Measurements from ENCODE around the gene CFTR. TPM values are rescaled to one million over a fixed set of nuclear protein-coding genes. Genes with fewer than 3 reads are reported as not detected.
"Not testable (repeated sequence)": the region's sequence is repeated elsewhere in the genome, so short reads cannot be mapped to it uniquely, and the experiment has no call there.

Gene CFTR
- total RNA-seq, 2 experiments from 2014 or later = not detected

GRCh38 chr7:117448655-117449054 is 31.2 kb upstream of the CFTR start:
- Mint-ChIP-seq H3K27ac (no peak overlapping the region), H3K36me3 (ENCODE audit: low read depth) (no peaks in the 10 kb centered on the region), H3K4me1 (ENCODE audit: low read depth) (no peaks in the 10 kb centered on the region), H3K9me3 (peaks cover 8% of the 10 kb centered on the region), H3K4me3 (no peak overlapping the region), H3K27me3 (no peaks in the 10 kb centered on the region)
- no peak for ATAC-seq
- ChIA-PET CTCF (no interaction called here), POLR2A (no interaction called here)
- TF ChIP-seq, protein P1, sequence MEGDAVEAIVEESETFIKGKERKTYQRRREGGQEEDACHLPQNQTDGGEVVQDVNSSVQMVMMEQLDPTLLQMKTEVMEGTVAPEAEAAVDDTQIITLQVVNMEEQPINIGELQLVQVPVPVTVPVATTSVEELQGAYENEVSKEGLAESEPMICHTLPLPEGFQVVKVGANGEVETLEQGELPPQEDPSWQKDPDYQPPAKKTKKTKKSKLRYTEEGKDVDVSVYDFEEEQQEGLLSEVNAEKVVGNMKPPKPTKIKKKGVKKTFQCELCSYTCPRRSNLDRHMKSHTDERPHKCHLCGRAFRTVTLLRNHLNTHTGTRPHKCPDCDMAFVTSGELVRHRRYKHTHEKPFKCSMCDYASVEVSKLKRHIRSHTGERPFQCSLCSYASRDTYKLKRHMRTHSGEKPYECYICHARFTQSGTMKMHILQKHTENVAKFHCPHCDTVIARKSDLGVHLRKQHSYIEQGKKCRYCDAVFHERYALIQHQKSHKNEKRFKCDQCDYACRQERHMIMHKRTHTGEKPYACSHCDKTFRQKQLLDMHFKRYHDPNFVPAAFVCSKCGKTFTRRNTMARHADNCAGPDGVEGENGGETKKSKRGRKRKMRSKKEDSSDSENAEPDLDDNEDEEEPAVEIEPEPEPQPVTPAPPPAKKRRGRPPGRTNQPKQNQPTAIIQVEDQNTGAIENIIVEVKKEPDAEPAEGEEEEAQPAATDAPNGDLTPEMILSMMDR (IDR thresholded peaks at IDR 0.05) = no peak
- intact Hi-C loops (cut with micrococcal nuclease) = no loop called here
- no peak for DNase-seq

DNA sequence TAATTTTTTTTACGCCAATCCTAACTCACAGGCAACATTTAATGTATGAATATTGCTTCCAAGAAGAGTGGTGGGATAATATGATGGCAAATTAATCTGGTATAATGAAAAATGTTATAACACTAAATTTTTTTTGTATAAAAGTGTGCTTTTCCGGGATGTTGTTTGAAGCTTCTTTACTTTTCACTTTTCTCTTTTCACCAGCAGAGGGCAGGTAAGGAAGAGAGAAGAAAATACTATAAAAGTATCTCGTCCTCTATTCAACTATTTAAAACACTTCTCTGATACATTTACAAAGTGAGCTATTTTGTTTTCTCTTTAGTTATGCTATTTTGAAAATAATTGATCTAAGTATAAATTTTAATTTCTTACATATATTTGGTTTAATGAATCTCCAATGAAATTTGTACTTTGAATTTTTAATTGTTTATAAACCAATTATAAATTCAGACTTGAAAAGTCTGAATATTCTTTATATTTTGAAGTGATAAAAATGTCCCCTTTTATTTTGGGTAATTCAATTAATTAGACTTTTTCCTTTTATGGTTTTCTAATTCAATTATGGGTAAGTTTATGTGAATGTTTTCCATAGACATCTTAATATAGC is 20.7 kb upstream of the CFTR start:
- H3K36me3 Mint-ChIP-seq (ENCODE audit: low read depth) = no peaks in the 10 kb centered on the region
- no peaks in the 10 kb centered on the region for H3K27me3 Mint-ChIP-seq
- TF ChIP-seq, protein P1 (IDR thresholded peaks at IDR 0.05) = peak; percentile 56
- H3K4me1 Mint-ChIP-seq (ENCODE audit: low read depth) = no peaks in the 10 kb centered on the region
- no peak overlapping the region for H3K27ac Mint-ChIP-seq
- no peaks in the 10 kb centered on the region for H3K9me3 Mint-ChIP-seq
- H3K4me3 Mint-ChIP-seq = no peak overlapping the region
- no peak for DNase-seq
- ChIA-PET CTCF (interaction anchor here (1.1 to 1.2 kb wide), 3 partner anchors 11 to 257 kb away, joined by 3 to 5 read pairs (median 3); no protein-coding TSS in a partner anchor), POLR2A (no interaction called here)
- ATAC-seq = no peak
- intact Hi-C loops (cut with micrococcal nuclease) = loop anchor here (5.0 kb wide), 1 partner anchor 258 kb away; no protein-coding TSS in a partner anchor

GRCh38 chr7:117459735-117460134 is 20.1 kb upstream of the CFTR start:
- ChIA-PET CTCF (interaction anchor here (1.0 to 1.2 kb wide), 4 partner anchors 10 to 694 kb away, joined by 3 to 5 read pairs (median 3); no protein-coding TSS in a partner anchor), POLR2A (no interaction called here)
- Mint-ChIP-seq H3K4me3 (no peak overlapping the region), H3K9me3 (no peaks in the 10 kb centered on the region), H3K27ac (no peak overlapping the region), H3K36me3 (ENCODE audit: low read depth) (no peaks in the 10 kb centered on the region), H3K4me1 (ENCODE audit: low read depth) (no peaks in the 10 kb centered on the region), H3K27me3 (no peaks in the 10 kb centered on the region)
- intact Hi-C loops (cut with micrococcal nuclease) = loop anchor here (5.0 kb wide), 1 partner anchor 258 kb away; no protein-coding TSS in a partner anchor
- TF ChIP-seq, protein P1 (IDR thresholded peaks at IDR 0.05) = no peak
- DNase-seq (no peak), ATAC-seq (no peak)

DNA sequence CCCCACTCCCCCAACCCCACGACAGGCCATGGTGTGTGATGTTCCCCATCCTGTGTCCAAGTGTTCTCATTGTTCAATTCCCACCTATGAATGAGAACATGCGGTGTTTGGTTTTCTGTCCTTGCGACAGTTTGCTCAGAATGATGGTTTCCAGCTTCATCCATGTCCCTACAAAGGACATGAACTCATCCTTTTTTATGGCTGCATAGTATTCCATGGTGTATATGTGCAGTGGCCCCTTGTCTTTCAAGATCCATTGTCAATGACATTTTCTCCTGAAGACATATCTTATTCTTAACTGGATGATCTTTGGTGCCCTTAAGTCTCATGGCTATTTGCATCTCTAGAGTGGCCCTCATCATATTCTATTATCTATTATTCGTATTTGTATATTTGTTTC is 19.0 kb upstream of the CFTR start:
- POLR2A ChIA-PET; DNase-seq; H3K9me3 Mint-ChIP-seq; H3K36me3 Mint-ChIP-seq (ENCODE audit: low read depth); H3K4me3 Mint-ChIP-seq; intact Hi-C loops (cut with micrococcal nuclease); CTCF ChIA-PET; H3K27me3 Mint-ChIP-seq; H3K4me1 Mint-ChIP-seq (ENCODE audit: low read depth); ATAC-seq; H3K27ac Mint-ChIP-seq: not testable (repeated sequence)

DNA sequence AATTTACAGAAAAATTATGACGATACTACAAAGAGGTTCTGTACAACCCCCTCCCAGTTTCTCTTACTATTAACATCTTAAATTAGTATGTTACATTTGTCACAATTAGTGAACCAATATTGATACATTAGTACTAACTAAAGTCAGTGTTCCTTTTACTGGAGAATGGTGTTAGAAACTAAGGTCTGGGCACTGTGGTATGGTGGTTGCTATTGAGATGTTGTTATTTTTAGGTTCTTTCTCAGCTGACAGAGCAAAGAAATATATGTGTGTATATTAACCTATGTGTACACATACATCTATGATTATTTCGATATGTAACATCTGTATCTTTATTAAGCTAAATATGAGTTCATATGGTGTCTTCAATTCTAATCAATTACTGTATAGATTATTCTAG is 11.7 kb upstream of the CFTR start:
- Mint-ChIP-seq H3K36me3 (ENCODE audit: low read depth) (no peaks in the 10 kb centered on the region), H3K9me3 (no peaks in the 10 kb centered on the region), H3K4me3 (no peak overlapping the region), H3K27ac (no peak overlapping the region), H3K4me1 (ENCODE audit: low read depth) (no peaks in the 10 kb centered on the region), H3K27me3 (no peaks in the 10 kb centered on the region)
- intact Hi-C loops (cut with micrococcal nuclease) = no loop called here
- TF ChIP-seq, protein P1 (IDR thresholded peaks at IDR 0.05) = no peak
- no peak for ATAC-seq
- CTCF ChIA-PET = no interaction called here
- POLR2A ChIA-PET = no interaction called here
- no peak for DNase-seq

Measured in activated CD8-positive, alpha-beta T cell treated with anti-CD3 and anti-CD28 coated beads for 36 hours (primary cell).